ENCODE results near the gene RNF138.

RNF138 gene

GRCh38 chr18:32160547-32160946 is 68.9 kb downstream of the RNF138 start:
- H3K9me3 ChIP-seq (ENCODE audit: insufficient read depth, low read depth, low read length): no peaks in the 10 kb centered on the region
- no peaks in the 10 kb centered on the region for H3K27me3 ChIP-seq (ENCODE audit: insufficient read depth, low read length, poor library complexity, severe bottlenecking)
- H2AFZ ChIP-seq (ENCODE audit: low read length): no peak overlapping the region
- TF ChIP-seq, protein P1, sequence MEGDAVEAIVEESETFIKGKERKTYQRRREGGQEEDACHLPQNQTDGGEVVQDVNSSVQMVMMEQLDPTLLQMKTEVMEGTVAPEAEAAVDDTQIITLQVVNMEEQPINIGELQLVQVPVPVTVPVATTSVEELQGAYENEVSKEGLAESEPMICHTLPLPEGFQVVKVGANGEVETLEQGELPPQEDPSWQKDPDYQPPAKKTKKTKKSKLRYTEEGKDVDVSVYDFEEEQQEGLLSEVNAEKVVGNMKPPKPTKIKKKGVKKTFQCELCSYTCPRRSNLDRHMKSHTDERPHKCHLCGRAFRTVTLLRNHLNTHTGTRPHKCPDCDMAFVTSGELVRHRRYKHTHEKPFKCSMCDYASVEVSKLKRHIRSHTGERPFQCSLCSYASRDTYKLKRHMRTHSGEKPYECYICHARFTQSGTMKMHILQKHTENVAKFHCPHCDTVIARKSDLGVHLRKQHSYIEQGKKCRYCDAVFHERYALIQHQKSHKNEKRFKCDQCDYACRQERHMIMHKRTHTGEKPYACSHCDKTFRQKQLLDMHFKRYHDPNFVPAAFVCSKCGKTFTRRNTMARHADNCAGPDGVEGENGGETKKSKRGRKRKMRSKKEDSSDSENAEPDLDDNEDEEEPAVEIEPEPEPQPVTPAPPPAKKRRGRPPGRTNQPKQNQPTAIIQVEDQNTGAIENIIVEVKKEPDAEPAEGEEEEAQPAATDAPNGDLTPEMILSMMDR (conservative IDR thresholded peaks at IDR 0.05; ENCODE audit: low read length): no peak
- TF ChIP-seq EZH2phosphoT487 (IDR thresholded peaks at IDR 0.05; ENCODE audit: borderline replicate concordance): no peak
- H4K20me1 ChIP-seq (ENCODE audit: insufficient read depth, low read length, poor library complexity, severe bottlenecking): no peaks in the 10 kb centered on the region
- H3F3A ChIP-seq (ENCODE audit: low read depth): no peaks in the 10 kb centered on the region
- no peak overlapping the region for H3K4me3 ChIP-seq (ENCODE audit: low read length, poor library complexity, severe bottlenecking)
- no peak overlapping the region for H3K4me2 ChIP-seq (ENCODE audit: low read depth, low read length, poor library complexity, severe bottlenecking)
- H3K9ac ChIP-seq (ENCODE audit: low read depth, low read length, poor library complexity, severe bottlenecking): no peak overlapping the region
- no peaks in the 10 kb centered on the region for H3K36me3 ChIP-seq (ENCODE audit: insufficient read depth, low read length)
- no peaks in the 10 kb centered on the region for H3K9me2 ChIP-seq (replicated peaks; ENCODE audit: low read depth, low read length)
- H3K4me1 ChIP-seq (ENCODE audit: insufficient read depth, low read length, poor library complexity, severe bottlenecking): peaks cover 4% of the 10 kb centered on the region
- H3K79me2 ChIP-seq (ENCODE audit: insufficient read depth, low read length): no peaks in the 10 kb centered on the region

GRCh38 chr18:32167980-32168730 is 76.5 kb downstream of the RNF138 start:
- Histone ChIP-seq H3K27me3 (ENCODE audit: insufficient read depth, low read length, poor library complexity, severe bottlenecking) (no peaks in the 10 kb centered on the region), H3K9me3 (ENCODE audit: insufficient read depth, low read depth, low read length) (no peaks in the 10 kb centered on the region), H3K4me1 (ENCODE audit: insufficient read depth, low read length, poor library complexity, severe bottlenecking) (no peaks in the 10 kb centered on the region), H3K9me2 (replicated peaks; ENCODE audit: low read depth, low read length) (no peaks in the 10 kb centered on the region), H4K20me1 (ENCODE audit: insufficient read depth, low read length, poor library complexity, severe bottlenecking) (no peaks in the 10 kb centered on the region), H2AFZ (ENCODE audit: low read length) (no peak overlapping the region), H3K36me3 (ENCODE audit: insufficient read depth, low read length) (no peaks in the 10 kb centered on the region), H3K9ac (ENCODE audit: low read depth, low read length, poor library complexity, severe bottlenecking) (no peak overlapping the region), H3K4me3 (ENCODE audit: low read length, poor library complexity, severe bottlenecking) (no peak overlapping the region), H3K4me2 (ENCODE audit: low read depth, low read length, poor library complexity, severe bottlenecking) (no peak overlapping the region), H3F3A (ENCODE audit: low read depth) (no peaks in the 10 kb centered on the region), H3K79me2 (ENCODE audit: insufficient read depth, low read length) (no peaks in the 10 kb centered on the region)
- TF ChIP-seq EZH2phosphoT487 (IDR thresholded peaks at IDR 0.05; ENCODE audit: borderline replicate concordance): no peak
- TF ChIP-seq, protein P1 (conservative IDR thresholded peaks at IDR 0.05; ENCODE audit: low read length): no peak

DNA sequence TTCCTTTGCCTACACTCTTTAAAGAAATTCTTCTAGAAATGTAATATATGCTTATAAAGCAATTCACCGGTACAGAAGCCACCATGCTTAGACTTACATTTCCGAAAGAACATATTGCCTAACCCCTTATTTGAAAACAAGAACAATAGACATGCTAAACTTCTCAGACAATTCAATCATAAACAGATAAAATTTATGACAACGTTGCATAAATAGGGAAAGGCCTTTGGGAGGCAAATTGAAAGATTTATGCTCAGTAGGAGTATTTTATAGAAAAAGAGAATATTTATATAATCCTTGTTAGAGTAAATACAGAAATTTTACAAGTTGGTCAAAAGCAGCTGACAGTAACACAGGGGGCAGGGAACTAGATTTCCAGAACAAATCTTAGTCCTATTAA is 82.0 kb downstream of the RNF138 start:
- Histone ChIP-seq H3K36me3 (ENCODE audit: insufficient read depth, low read length) (no peaks in the 10 kb centered on the region), H3K4me3 (ENCODE audit: low read length, poor library complexity, severe bottlenecking) (no peak overlapping the region), H3K4me2 (ENCODE audit: low read depth, low read length, poor library complexity, severe bottlenecking) (no peak overlapping the region), H3K79me2 (ENCODE audit: insufficient read depth, low read length) (no peaks in the 10 kb centered on the region), H4K20me1 (ENCODE audit: insufficient read depth, low read length, poor library complexity, severe bottlenecking) (no peaks in the 10 kb centered on the region), H3K9me2 (replicated peaks; ENCODE audit: low read depth, low read length) (no peaks in the 10 kb centered on the region), H3F3A (ENCODE audit: low read depth) (no peaks in the 10 kb centered on the region), H3K9ac (ENCODE audit: low read depth, low read length, poor library complexity, severe bottlenecking) (no peak overlapping the region), H3K9me3 (ENCODE audit: insufficient read depth, low read depth, low read length) (no peaks in the 10 kb centered on the region), H3K4me1 (ENCODE audit: insufficient read depth, low read length, poor library complexity, severe bottlenecking) (no peaks in the 10 kb centered on the region), H3K27me3 (ENCODE audit: insufficient read depth, low read length, poor library complexity, severe bottlenecking) (no peaks in the 10 kb centered on the region), H2AFZ (ENCODE audit: low read length) (no peak overlapping the region)
- TF ChIP-seq, protein P1 (conservative IDR thresholded peaks at IDR 0.05; ENCODE audit: low read length): no peak
- no peak for TF ChIP-seq EZH2phosphoT487 (IDR thresholded peaks at IDR 0.05; ENCODE audit: borderline replicate concordance)
